Astrocyte (in vitro differentiated cells and primary cell): ENCODE data around the gene TRPM8.

Experiments
- EZH2 ChIP-seq: IDR thresholded peaks from 2 replicates; pipeline ENCODE4 v1.6.1; 2012; ENCODE audit warnings: mild to moderate bottlenecking, low read length, inconsistent platforms; ENCODE audit not compliant: insufficient read depth
- TF ChIP-seq, protein P1 (sequence below): IDR thresholded peaks from 2 replicates; pipeline ENCODE4 v1.5.1; 2011; ENCODE audit warnings: low read depth, mild to moderate bottlenecking, inconsistent platforms, low read length, moderate library complexity; ENCODE audit not compliant: insufficient read depth

DNA sequence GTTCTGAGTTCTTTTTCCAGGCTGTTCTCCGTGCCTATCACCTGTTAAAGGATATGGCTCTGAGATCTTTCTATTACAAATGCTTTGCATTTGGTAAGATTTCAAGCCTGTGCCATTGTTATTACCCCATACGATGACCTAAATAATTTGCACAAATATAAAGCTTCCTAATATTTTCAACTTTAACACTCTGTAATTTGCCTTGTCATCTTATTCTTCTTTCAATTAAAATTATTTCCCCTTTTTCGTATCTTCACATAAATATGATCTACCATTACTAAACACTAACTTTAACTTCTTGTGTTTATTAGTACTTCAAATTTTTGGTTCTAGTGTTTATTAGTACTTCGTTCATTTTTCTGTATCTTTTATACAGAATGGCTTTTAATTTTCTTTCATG lies 45.7 kb upstream of the TRPM8 start:
- TF ChIP-seq, protein P1, sequence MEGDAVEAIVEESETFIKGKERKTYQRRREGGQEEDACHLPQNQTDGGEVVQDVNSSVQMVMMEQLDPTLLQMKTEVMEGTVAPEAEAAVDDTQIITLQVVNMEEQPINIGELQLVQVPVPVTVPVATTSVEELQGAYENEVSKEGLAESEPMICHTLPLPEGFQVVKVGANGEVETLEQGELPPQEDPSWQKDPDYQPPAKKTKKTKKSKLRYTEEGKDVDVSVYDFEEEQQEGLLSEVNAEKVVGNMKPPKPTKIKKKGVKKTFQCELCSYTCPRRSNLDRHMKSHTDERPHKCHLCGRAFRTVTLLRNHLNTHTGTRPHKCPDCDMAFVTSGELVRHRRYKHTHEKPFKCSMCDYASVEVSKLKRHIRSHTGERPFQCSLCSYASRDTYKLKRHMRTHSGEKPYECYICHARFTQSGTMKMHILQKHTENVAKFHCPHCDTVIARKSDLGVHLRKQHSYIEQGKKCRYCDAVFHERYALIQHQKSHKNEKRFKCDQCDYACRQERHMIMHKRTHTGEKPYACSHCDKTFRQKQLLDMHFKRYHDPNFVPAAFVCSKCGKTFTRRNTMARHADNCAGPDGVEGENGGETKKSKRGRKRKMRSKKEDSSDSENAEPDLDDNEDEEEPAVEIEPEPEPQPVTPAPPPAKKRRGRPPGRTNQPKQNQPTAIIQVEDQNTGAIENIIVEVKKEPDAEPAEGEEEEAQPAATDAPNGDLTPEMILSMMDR = no peak
- TF ChIP-seq EZH2 = no peak
